HCT116 (cell line): ENCODE results near the gene PRR27. TPM values are rescaled to one million over a fixed set of nuclear protein-coding genes. Genes with fewer than 3 reads are reported as not detected.

ENCODE experiments used
- ATAC-seq: fragments of 200-7000 bp; cut with Tn5 transposase; 2 replicates; pipeline ENCODE4 v1.9.1; 2020; ENCODE audit warnings: mild to moderate bottlenecking, moderate library complexity
- BruUV-seq: library from RNA; stranded (reverse); fragments of 400-500 nt; replicated peaks from 2 replicates; lab custom pipeline; 2021; lab: Mats Ljungman, UMichigan
- CTCF ChIA-PET: fragments of 300-600 bp; sonication (Branson Sonifier 250); formaldehyde crosslinking; loops from one replicate; lab custom pipeline; 2021; ENCODE audit warnings: antibody characterized with exemption; lab: Charles Lee
- POLR2A ChIA-PET: fragments of 300-600, 350-600 bp; sonication (Branson Sonifier 250); formaldehyde crosslinking; loops from one replicate; lab custom pipeline; 2021; ENCODE audit warnings: antibody characterized with exemption; lab: Charles Lee
- RAD21 ChIA-PET, 2 experiments: fragments of 300-600 bp; sonication (Branson Sonifier 250); formaldehyde crosslinking; loops; one replicate each; lab custom pipeline; 2023; ENCODE audit warnings: low total read pairs in 2 of 2; ENCODE audit not compliant: uncharacterized antibody in 2 of 2, unreplicated experiment in 2 of 2, low non-redundant PET in 1 of 2; lab: Charles Lee
- DNase-seq: peaks from one replicate; pipeline ENCODE4 v3.0.0-alpha.2; 2010; ENCODE audit warnings: low read depth, low spot score
- H2AFZ ChIP-seq: fragments of 200-600 bp; shearing (Covaris generic), sonication (generic); 2 replicates; pipeline ENCODE4 v1.6.1; 2017; ENCODE audit warnings: low read depth, mixed run types, mixed read lengths, antibody characterized with exemption, low read length; ENCODE audit not compliant: poor library complexity, severe bottlenecking
- H3K27ac ChIP-seq: 2 replicates; pipeline ENCODE4 v1.5.1; 2012; ENCODE audit warnings: low read depth, low read length
- H3K27me3 ChIP-seq: fragments of 200-600 bp; sonication (generic); 2 replicates; pipeline ENCODE4 v1.6.1; 2016; ENCODE audit warnings: mixed run types, low read length, mixed read lengths; ENCODE audit not compliant: insufficient read depth
- H3K36me3 ChIP-seq, 2 experiments: fragments of 200-500 bp in 1 of 2; fragments of 200-600 bp in 1 of 2; sonication (Bioruptor generic) in 1 of 2; sonication (generic) in 1 of 2; 2 replicates each; pipeline versions ENCODE4 v1.5.1 to v1.6.1; 2014 to 2016; ENCODE audit warnings: low read length in 2 of 2, inconsistent platforms in 1 of 2, mixed read lengths in 1 of 2, mixed run types in 1 of 2; ENCODE audit not compliant: insufficient read depth in 2 of 2, control insufficient read depth in 1 of 2
- H3K4me1 ChIP-seq, 2 experiments: fragments of 200-600 bp in 1 of 2; sonication (generic) in 1 of 2; 2 replicates each; pipeline versions ENCODE4 v1.5.1 to v1.6.1; 2012 to 2017; ENCODE audit warnings: low read length in 2 of 2, inconsistent platforms in 1 of 2, mild to moderate bottlenecking in 1 of 2, mixed read lengths in 1 of 2, mixed run types in 1 of 2, moderate library complexity in 1 of 2; ENCODE audit not compliant: insufficient read depth in 2 of 2, control insufficient read depth in 1 of 2
- H3K4me2 ChIP-seq: fragments of 200-600 bp; sonication (generic); 2 replicates; pipeline ENCODE4 v1.6.1; 2017; ENCODE audit warnings: mixed run types, low read length, mixed read lengths
- H3K4me3 ChIP-seq, 2 experiments: fragments of 200-600 bp in 1 of 2; sonication (generic) in 1 of 2; replicated peaks in 1 of 2; 2 replicates each; pipeline ENCODE4 v1.5.1; 2011 to 2016; ENCODE audit warnings: low read length in 2 of 2, control low read depth in 1 of 2, low read depth in 1 of 2, mild to moderate bottlenecking in 1 of 2, mixed read lengths in 1 of 2, mixed run types in 1 of 2
- H3K79me2 ChIP-seq: fragments of 200-600 bp; sonication (generic); 2 replicates; pipeline ENCODE4 v1.6.1; 2017; ENCODE audit warnings: mild to moderate bottlenecking, mixed run types, low read length, moderate library complexity, mixed read lengths; ENCODE audit not compliant: insufficient read depth
- H3K9ac ChIP-seq: fragments of 200-600 bp; sonication (generic); 2 replicates; pipeline ENCODE4 v1.6.1; 2016; ENCODE audit warnings: low read length, mixed read lengths
- H3K9me2 ChIP-seq: fragments of 200-600 bp; sonication (generic), shearing (Covaris generic); 2 replicates; pipeline ENCODE4 v1.6.1; 2017; ENCODE audit warnings: mixed run types, mild to moderate bottlenecking, moderate library complexity; ENCODE audit not compliant: insufficient read depth
- H3K9me3 ChIP-seq, 2 experiments: fragments of 200-500 bp in 1 of 2; fragments of 200-600 bp in 1 of 2; sonication (Bioruptor generic) in 1 of 2; sonication (generic) in 1 of 2; 2 replicates each; pipeline ENCODE4 v1.6.1; 2014 to 2017; ENCODE audit warnings: low read length in 2 of 2, mixed read lengths in 2 of 2, inconsistent platforms in 1 of 2, low read depth in 1 of 2, mild to moderate bottlenecking in 1 of 2, mixed run types in 1 of 2, moderate library complexity in 1 of 2; ENCODE audit not compliant: control insufficient read depth in 1 of 2, insufficient read depth in 1 of 2
- H4K20me1 ChIP-seq: fragments of 200-600 bp; sonication (generic), shearing (Covaris generic); 2 replicates; pipeline ENCODE4 v1.6.1; 2017; ENCODE audit warnings: mixed run types, mild to moderate bottlenecking, moderate library complexity; ENCODE audit not compliant: insufficient read depth
- CBX3 ChIP-seq: IDR thresholded peaks from 2 replicates; pipeline ENCODE4 v1.6.1; 2012; ENCODE audit warnings: low read depth
- CEBPB ChIP-seq: IDR thresholded peaks from 2 replicates; pipeline ENCODE4 v1.6.1; 2012; ENCODE audit warnings: low read depth
- EGR1 ChIP-seq: IDR thresholded peaks from 2 replicates; pipeline ENCODE4 v1.6.1; 2012; ENCODE audit warnings: low read depth
- EZH2 ChIP-seq: fragments of 200-600 bp; sonication (generic); IDR thresholded peaks from 2 replicates; pipeline ENCODE4 v1.6.1; 2017; ENCODE audit warnings: antibody characterized with exemption, mixed run types
- JUND ChIP-seq: IDR thresholded peaks from 2 replicates; pipeline ENCODE4 v1.6.1; 2012
- POLR2AphosphoS5 ChIP-seq: IDR thresholded peaks from 2 replicates; pipeline ENCODE4 v1.6.1; 2011; ENCODE audit warnings: mild to moderate bottlenecking, low read depth, low read length, moderate library complexity
- SRF ChIP-seq: IDR thresholded peaks from 2 replicates; pipeline ENCODE4 v1.6.1; 2012; ENCODE audit warnings: low read depth
- TCF7L2 ChIP-seq: IDR thresholded peaks from 2 replicates; pipeline ENCODE4 v1.7.0; 2011; ENCODE audit warnings: borderline replicate concordance, inconsistent platforms; ENCODE audit not compliant: insufficient read depth, insufficient read length; ENCODE audit errors: extremely low read depth
- YY1 ChIP-seq: IDR thresholded peaks from 2 replicates; pipeline ENCODE4 v1.6.1; 2011; ENCODE audit warnings: low read length, low read depth, moderate library complexity, mild to moderate bottlenecking; ENCODE audit not compliant: insufficient replicate concordance; ENCODE audit errors: extremely low read depth
- ZFX ChIP-seq: fragments of 450-650 bp; IDR thresholded peaks from 2 replicates; pipeline ENCODE4 v1.6.1; 2017
- intact Hi-C: fragments of 100-400 bp; cut with micrococcal nuclease; formaldehyde crosslinking; loops from 2 replicates; pipeline ENCODE4 v1.10.0; 2022
- total RNA-seq: library from RNA; stranded (reverse); gene quantifications from one replicate; pipeline ENCODE4 v1.2.1, GENCODE V29; 2021; ENCODE audit not compliant: unreplicated experiment
- TF ChIP-seq, protein P1 (sequence below): IDR thresholded peaks from 2 replicates; pipeline ENCODE4 v1.6.1; 2012
- TF ChIP-seq, protein P2 (sequence below): IDR thresholded peaks from 2 replicates; pipeline ENCODE4 v1.6.1; 2012; ENCODE audit warnings: low read depth
- TF ChIP-seq, protein P3 (sequence below): IDR thresholded peaks from 2 replicates; pipeline ENCODE4 v1.6.1; 2012

Gene PRR27
- total RNA-seq, 1 experiment from 2014 or later: not detected

DNA sequence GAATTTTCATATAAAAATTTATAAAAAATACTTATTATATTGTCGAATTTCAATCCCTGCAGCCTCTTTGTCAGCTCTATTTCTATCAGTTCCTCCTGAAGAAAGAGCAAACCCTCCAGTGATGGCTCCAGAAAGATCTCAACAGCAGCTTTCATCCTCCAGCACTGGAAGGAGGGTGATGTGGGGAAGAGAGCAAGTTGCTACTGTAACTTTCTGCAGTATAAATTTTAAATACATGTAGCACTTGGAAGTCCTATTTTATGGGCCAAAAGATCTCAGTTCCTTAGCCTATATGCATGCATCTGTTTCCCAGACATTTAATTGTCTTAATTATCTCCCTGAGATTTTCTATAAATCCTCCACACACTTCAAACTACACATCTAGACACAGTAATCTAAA, 27.8 kb downstream of the PRR27 start:
- TF ChIP-seq TCF7L2 (no peak), CEBPB (no peak), POLR2AphosphoS5 (no peak), CBX3 (no peak), JUND (no peak), EGR1 (no peak), SRF (no peak), EZH2 (no peak), ZFX (no peak), YY1 (no peak)
- TF ChIP-seq, protein P1, sequence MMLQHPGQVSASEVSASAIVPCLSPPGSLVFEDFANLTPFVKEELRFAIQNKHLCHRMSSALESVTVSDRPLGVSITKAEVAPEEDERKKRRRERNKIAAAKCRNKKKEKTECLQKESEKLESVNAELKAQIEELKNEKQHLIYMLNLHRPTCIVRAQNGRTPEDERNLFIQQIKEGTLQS: no peak
- TF ChIP-seq, protein P2, sequence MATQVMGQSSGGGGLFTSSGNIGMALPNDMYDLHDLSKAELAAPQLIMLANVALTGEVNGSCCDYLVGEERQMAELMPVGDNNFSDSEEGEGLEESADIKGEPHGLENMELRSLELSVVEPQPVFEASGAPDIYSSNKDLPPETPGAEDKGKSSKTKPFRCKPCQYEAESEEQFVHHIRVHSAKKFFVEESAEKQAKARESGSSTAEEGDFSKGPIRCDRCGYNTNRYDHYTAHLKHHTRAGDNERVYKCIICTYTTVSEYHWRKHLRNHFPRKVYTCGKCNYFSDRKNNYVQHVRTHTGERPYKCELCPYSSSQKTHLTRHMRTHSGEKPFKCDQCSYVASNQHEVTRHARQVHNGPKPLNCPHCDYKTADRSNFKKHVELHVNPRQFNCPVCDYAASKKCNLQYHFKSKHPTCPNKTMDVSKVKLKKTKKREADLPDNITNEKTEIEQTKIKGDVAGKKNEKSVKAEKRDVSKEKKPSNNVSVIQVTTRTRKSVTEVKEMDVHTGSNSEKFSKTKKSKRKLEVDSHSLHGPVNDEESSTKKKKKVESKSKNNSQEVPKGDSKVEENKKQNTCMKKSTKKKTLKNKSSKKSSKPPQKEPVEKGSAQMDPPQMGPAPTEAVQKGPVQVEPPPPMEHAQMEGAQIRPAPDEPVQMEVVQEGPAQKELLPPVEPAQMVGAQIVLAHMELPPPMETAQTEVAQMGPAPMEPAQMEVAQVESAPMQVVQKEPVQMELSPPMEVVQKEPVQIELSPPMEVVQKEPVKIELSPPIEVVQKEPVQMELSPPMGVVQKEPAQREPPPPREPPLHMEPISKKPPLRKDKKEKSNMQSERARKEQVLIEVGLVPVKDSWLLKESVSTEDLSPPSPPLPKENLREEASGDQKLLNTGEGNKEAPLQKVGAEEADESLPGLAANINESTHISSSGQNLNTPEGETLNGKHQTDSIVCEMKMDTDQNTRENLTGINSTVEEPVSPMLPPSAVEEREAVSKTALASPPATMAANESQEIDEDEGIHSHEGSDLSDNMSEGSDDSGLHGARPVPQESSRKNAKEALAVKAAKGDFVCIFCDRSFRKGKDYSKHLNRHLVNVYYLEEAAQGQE: no peak
- TF ChIP-seq, protein P3, sequence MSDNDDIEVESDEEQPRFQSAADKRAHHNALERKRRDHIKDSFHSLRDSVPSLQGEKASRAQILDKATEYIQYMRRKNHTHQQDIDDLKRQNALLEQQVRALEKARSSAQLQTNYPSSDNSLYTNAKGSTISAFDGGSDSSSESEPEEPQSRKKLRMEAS: no peak
- TF ChIP-seq, all 23 proteins: peak for 0
- no peak overlapping the region for H3K4me2 ChIP-seq
- no peaks in the 10 kb centered on the region for H3K36me3 ChIP-seq
- no TSS peak for BruUV-seq
- H3K79me2 ChIP-seq: no peaks in the 10 kb centered on the region
- no peak for DNase-seq
- no peak overlapping the region for H3K4me3 ChIP-seq
- no peak for ATAC-seq
- no peak overlapping the region for H2AFZ ChIP-seq
- H3K9me2 ChIP-seq: no peaks in the 10 kb centered on the region
- intact Hi-C loops: loop anchor here (2.0 to 10.0 kb wide), 3 partner anchors 323 to 491 kb away; no protein-coding TSS in a partner anchor
- H3K27ac ChIP-seq: no peak overlapping the region
- H4K20me1 ChIP-seq: no peaks in the 10 kb centered on the region
- ChIA-PET POLR2A (no interaction called here), RAD21 (no interaction called here), CTCF (no interaction called here)
- no peaks in the 10 kb centered on the region for H3K27me3 ChIP-seq
- no peak overlapping the region for H3K9ac ChIP-seq
- no peaks in the 10 kb centered on the region for H3K4me1 ChIP-seq
- no peaks in the 10 kb centered on the region for H3K9me3 ChIP-seq
